Right lobe of liver (tissue), 6 donors: ENCODE data around the gene BMP2. TPM values are rescaled to one million over a fixed set of nuclear protein-coding genes. Genes with fewer than 3 reads are reported as not detected.
A peak's percentile ranks its signal among the peaks of the same experiment; 100 is the strongest.

Source experiments
- ATAC-seq, 4 donors: fragments of 200-7000 bp; cut with Tn5 transposase; one replicate each; pipeline ENCODE4 v1.9.1; 2020; ENCODE audit warnings: mild to moderate bottlenecking in 4 of 4, moderate library complexity in 4 of 4
- DNase-seq, 3 donors: peaks; one replicate each; pipeline ENCODE4 v3.0.0-alpha.2; 2020
- H3K27ac ChIP-seq, 3 donors: fragments of 200-600 bp; one replicate each; pipeline ENCODE4 v1.8.0; 2022
- H3K27me3 ChIP-seq, 2 donors: fragments of 200-600 bp; one replicate each; pipeline ENCODE4 v1.8.0; 2022
- H3K36me3 ChIP-seq, 4 donors: fragments of 200-600 bp; sonication (generic) in 1 of 4; one replicate each; pipeline versions ENCODE4 v1.5.1 to v1.8.0; 2017 to 2022; ENCODE audit warnings: control low read depth in 1 of 4
- H3K4me1 ChIP-seq, 4 donors: fragments of 200-600 bp; sonication (generic) in 1 of 4; one replicate each; pipeline versions ENCODE4 v1.5.1 to v1.8.0; 2017 to 2022; ENCODE audit warnings: control low read depth in 1 of 4
- H3K4me3 ChIP-seq, 3 donors: fragments of 200-600 bp; one replicate each; pipeline ENCODE4 v1.8.0; 2022
- H3K9me3 ChIP-seq, 4 donors: fragments of 200-600 bp; sonication (generic) in 1 of 4; one replicate each; pipeline versions ENCODE4 v1.5.1 to v1.8.0; 2017 to 2022; ENCODE audit warnings: control low read depth in 1 of 4
- CTCF ChIP-seq, 4 donors: fragments of 200-600 bp in 3 of 4; fragments of 450-650 bp in 1 of 4; IDR thresholded peaks; one replicate each; pipeline versions ENCODE4 v1.5.1 to v1.8.0; 2016 to 2022; ENCODE audit warnings: antibody characterized with exemption in 4 of 4, mild to moderate bottlenecking in 2 of 4
- POLR2A ChIP-seq: fragments of 450-650 bp; IDR thresholded peaks from one replicate; pipeline ENCODE4 v1.6.1; 2017; ENCODE audit warnings: antibody characterized with exemption, mild to moderate bottlenecking
- WGBS: methylation state at CpG from one replicate; pipeline ENCODE4 v1.1.6; 2018; ENCODE audit warnings: low coverage, low lambda C conversion rate; ENCODE audit not compliant: insufficient coverage; ENCODE audit errors: missing lambda C conversion rate; 5-methylcytosine and 5-hydroxymethylcytosine counted together
- intact Hi-C, 2 donors: fragments of 100-400 bp; cut with DNase I; formaldehyde crosslinking; loops; one replicate each; pipeline versions ENCODE4 v1.11.2 to v1.14.1; 2022
- total RNA-seq, 6 experiments: library from RNA; depleted of rRNA in 2 of 6; stranded (reverse); fragments of >200 nt in 2 of 6; fragmentation: NEBNext Ultra II Directional in 3 of 6; extraction: Animal tissue kit (Norgen Biotek cat#: 25700) in 3 of 6; gene quantifications; one replicate each; pipeline versions ENCODE4 v1.1.0 to v1.2.4, GENCODE V29; 2016 to 2023
- donor health status: DM: no; HTN: yes; CAD: no.
- donor health status: DM: no; HTN: no; CAD: no.
- donor health status: DM: no; HTN: no; CAD: no.
- donor health status: DM: no; HTN: yes; CAD: no.
- donor health status: DM: no; HTN: yes; CAD: no.

The BMP2 gene
- total RNA-seq, 6 experiments from 2014 or later, result 1.4 to 9.3 (median 4.9) TPM

- peak; percentile 40 to 56 (median 51) for DNase-seq
- H3K36me3 ChIP-seq, result no peaks in the 10 kb centered on the region
- ATAC-seq, result peak; percentile 8 to 38 (median 20)
- H3K9me3 ChIP-seq, result no peaks in the 10 kb centered on the region
- intact Hi-C loops, result loop anchor here in 1 of 2 donors (10.0 kb wide), 1 partner anchor 134 kb away; no protein-coding TSS in a partner anchor
- no peaks in the 10 kb centered on the region for H3K27me3 ChIP-seq
- H3K27ac ChIP-seq, result peak overlapping the region; percentile 67 to 88 (median 76)
- H3K4me1 ChIP-seq, result peaks cover 0 to 18% (median 3%) of the 10 kb centered on the region in 4 donors
- no peak for TF ChIP-seq POLR2A
- TF ChIP-seq CTCF (IDR thresholded peaks at IDR 0.05), result no peak
- H3K4me3 ChIP-seq, result peak overlapping the region; percentile 65 to 80 (median 79)
- WGBS, result under 1% methylated on average over 19 of the region's 70 CpGs
Observed at GRCh38 chr20:6768228-6769140, 998 bp downstream of the BMP2 start.

DNA sequence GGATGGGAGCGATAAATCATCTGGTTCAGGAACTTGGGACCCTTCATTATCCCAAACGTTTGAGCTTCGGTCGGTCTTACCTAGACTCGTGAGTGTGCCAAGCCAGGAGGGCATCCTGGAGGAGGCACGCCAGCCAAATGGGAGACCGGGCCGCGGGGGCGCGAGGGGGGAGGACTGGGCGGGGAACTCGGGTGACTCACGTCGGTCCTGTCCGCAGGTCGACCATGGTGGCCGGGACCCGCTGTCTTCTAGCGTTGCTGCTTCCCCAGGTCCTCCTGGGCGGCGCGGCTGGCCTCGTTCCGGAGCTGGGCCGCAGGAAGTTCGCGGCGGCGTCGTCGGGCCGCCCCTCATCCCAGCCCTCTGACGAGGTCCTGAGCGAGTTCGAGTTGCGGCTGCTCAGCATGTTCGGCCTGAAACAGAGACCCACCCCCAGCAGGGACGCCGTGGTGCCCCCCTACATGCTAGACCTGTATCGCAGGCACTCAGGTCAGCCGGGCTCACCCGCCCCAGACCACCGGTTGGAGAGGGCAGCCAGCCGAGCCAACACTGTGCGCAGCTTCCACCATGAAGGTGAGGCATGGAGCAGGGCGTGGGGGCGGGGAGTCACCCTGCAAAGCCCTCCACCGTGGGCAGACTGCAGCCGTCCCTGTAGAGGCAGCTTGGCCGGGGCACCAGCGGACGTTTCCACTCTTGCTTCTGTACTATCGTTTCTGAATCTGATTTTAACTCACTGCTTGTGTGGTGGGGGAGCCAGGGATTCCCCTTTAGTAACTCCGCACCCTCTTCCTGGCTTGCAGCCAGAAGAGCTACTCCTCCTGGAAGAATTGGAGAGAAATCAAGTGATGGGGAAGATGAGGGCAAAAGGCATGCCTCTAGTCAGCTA lies 2.7 kb downstream of the BMP2 start:
- Histone ChIP-seq H3K36me3 (no peaks in the 10 kb centered on the region), H3K4me3 (peak overlapping the region; percentile 36 to 80 (median 65)), H3K27ac (no peak overlapping the region), H3K4me1 (peaks cover 0 to 18% (median 3%) of the 10 kb centered on the region in 4 donors), H3K27me3 (no peaks in the 10 kb centered on the region), H3K9me3 (no peaks in the 10 kb centered on the region)
- intact Hi-C loops, result loop anchor here in 1 of 2 donors (10.0 kb wide), 1 partner anchor 135 kb away; no protein-coding TSS in a partner anchor
- ATAC-seq (peak in 3 of 4 donors; percentile 5 to 26 (median 17)), DNase-seq (peak; percentile 39 to 62 (median 47))
- 37% methylated on average over 9 of the region's 55 CpGs for WGBS
- TF ChIP-seq POLR2A (no peak), CTCF (IDR thresholded peaks at IDR 0.05) (no peak)

GRCh38 chr20:6770786-6771100 lies 3.3 kb downstream of the BMP2 start:
- Histone ChIP-seq H3K27me3 (no peaks in the 10 kb centered on the region), H3K27ac (no peak overlapping the region), H3K36me3 (no peaks in the 10 kb centered on the region), H3K4me1 (peaks cover 0 to 18% (median 3%) of the 10 kb centered on the region in 4 donors), H3K9me3 (no peaks in the 10 kb centered on the region), H3K4me3 (peak overlapping the region in 2 of 3 donors; percentile 65 to 80)
- ATAC-seq, result no peak
- WGBS, result 49% methylated on average over 3 of the region's 3 CpGs
- intact Hi-C loops, result no loop called here
- TF ChIP-seq POLR2A, result no peak
- no peak for TF ChIP-seq CTCF (IDR thresholded peaks at IDR 0.05)
- no peak for DNase-seq

DNA sequence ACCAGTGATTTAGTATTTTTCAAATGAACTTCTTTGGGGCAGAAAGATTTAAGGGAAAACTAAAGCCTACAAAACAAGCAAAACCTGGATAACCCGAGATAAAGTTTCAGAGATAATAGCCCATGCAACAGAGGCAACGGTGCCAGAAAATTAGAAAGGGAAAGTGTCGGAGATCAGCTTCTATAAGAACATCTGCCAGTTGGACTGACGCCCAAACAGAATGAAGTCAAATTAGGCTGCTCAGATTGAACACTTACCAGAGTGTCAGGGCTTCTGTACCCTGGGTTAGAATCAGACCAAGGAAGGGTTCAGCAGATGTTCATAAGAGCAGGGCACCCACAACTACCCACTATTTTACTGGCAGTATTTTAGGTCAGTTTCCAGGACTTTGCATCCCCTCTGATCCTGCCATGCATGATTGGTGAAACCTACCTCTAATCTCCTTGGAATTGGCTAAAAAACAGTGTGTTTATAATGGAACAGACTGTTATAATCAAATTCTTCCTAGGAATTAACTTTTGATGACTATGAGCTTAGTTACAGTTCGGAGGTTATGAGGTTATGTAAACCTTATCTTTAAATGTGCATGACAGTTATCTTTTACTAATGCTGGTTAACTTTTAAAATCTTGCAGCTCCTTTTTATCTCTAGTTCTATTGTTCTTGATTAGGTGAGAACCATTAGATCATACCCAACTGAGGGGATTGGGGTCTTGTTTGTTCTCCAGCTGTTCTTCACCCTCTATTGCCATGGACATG lies 13.1 kb downstream of the BMP2 start:
- H3K4me1 ChIP-seq, result peaks cover 0 to 9% (median 0%) of the 10 kb centered on the region in 4 donors
- intact Hi-C loops, result no loop called here
- WGBS, result 35% methylated on average over 5 of the region's 5 CpGs
- DNase-seq, result peak in 2 of 3 donors; percentile 25 to 54
- H3K36me3 ChIP-seq, result peaks cover 0 to 4% (median 0%) of the 10 kb centered on the region in 4 donors
- TF ChIP-seq CTCF (IDR thresholded peaks at IDR 0.05), result no peak
- no peak for TF ChIP-seq POLR2A
- no peaks in the 10 kb centered on the region for H3K9me3 ChIP-seq
- no peak overlapping the region for H3K4me3 ChIP-seq
- H3K27me3 ChIP-seq, result no peaks in the 10 kb centered on the region
- peak; percentile 42 to 75 (median 60) for ATAC-seq
- H3K27ac ChIP-seq, result no peak overlapping the region
